Keratinocyte (primary cell): ENCODE data around the gene NAALADL2. TPM values are rescaled to one million over a fixed set of nuclear protein-coding genes. Genes with fewer than 3 reads are reported as not detected.

Source experiments
- DNase-seq: peaks from one replicate; pipeline ENCODE4 v3.0.0-alpha.2; 2011; ENCODE audit warnings: low read depth, missing footprints, low spot score
- FAIRE-seq: peaks from 2 replicates; lab custom pipeline; 2011; peaks lifted over from hg19 to GRCh38; lab: Jason Lieb, UNC
- H2AFZ ChIP-seq: 2 replicates; pipeline ENCODE4 v1.6.0; 2012; ENCODE audit warnings: low read length, control low read depth, inconsistent platforms; ENCODE audit not compliant: control insufficient read depth
- H3K27ac ChIP-seq: 2 replicates; pipeline ENCODE4 v1.5.1; 2011; ENCODE audit warnings: low read length; ENCODE audit not compliant: control insufficient read depth, insufficient read depth
- H3K27me3 ChIP-seq: 3 replicates; pipeline ENCODE4 v1.6.0; 2011; ENCODE audit warnings: low read length; ENCODE audit not compliant: control insufficient read depth, insufficient read depth; ENCODE audit errors: extremely low read depth
- H3K36me3 ChIP-seq, 2 experiments: 2 replicates in 1 of 2; 3 replicates in 1 of 2; pipeline ENCODE4 v1.5.1; 2011; ENCODE audit warnings: low read length in 2 of 2, mild to moderate bottlenecking in 1 of 2; ENCODE audit not compliant: control insufficient read depth in 2 of 2, insufficient read depth in 2 of 2; ENCODE audit errors: extremely low read depth in 1 of 2
- H3K4me1 ChIP-seq: 3 replicates; pipeline ENCODE4 v1.5.1; 2011; ENCODE audit warnings: low read length; ENCODE audit not compliant: control insufficient read depth, insufficient read depth; ENCODE audit errors: extremely low read depth
- H3K4me2 ChIP-seq: 3 replicates; pipeline ENCODE4 v1.6.0; 2011; ENCODE audit warnings: low read depth, low read length; ENCODE audit not compliant: control insufficient read depth, insufficient read depth; ENCODE audit errors: extremely low read depth
- H3K4me3 ChIP-seq, 3 experiments: fragments of 200-600 bp in 1 of 3; sonication (generic) in 1 of 3; 2 replicates in 2 of 3; 3 replicates in 1 of 3; pipeline ENCODE4 v1.5.1; 2011 to 2016; ENCODE audit warnings: low read length in 3 of 3, mild to moderate bottlenecking in 3 of 3, control low read depth in 2 of 3, inconsistent platforms in 1 of 3, low read depth in 1 of 3, mixed read lengths in 1 of 3, mixed run types in 1 of 3, moderate library complexity in 1 of 3; ENCODE audit not compliant: control insufficient read depth in 2 of 3, insufficient read depth in 2 of 3; ENCODE audit errors: extremely low read depth in 1 of 3
- H3K79me2 ChIP-seq: 2 replicates; pipeline ENCODE4 v1.6.0; 2012; ENCODE audit warnings: low read length; ENCODE audit not compliant: control insufficient read depth, insufficient read depth
- H3K9ac ChIP-seq: 3 replicates; pipeline ENCODE4 v1.6.0; 2011; ENCODE audit warnings: low read length; ENCODE audit not compliant: control insufficient read depth, insufficient read depth; ENCODE audit errors: extremely low read depth
- H3K9me1 ChIP-seq: 3 replicates; pipeline ENCODE4 v1.6.0; 2011; ENCODE audit warnings: low read length; ENCODE audit not compliant: control insufficient read depth, insufficient read depth; ENCODE audit errors: extremely low read depth
- H3K9me3 ChIP-seq: 2 replicates; pipeline ENCODE4 v1.5.1; 2012; ENCODE audit warnings: low read depth, low read length; ENCODE audit not compliant: control insufficient read depth
- H4K20me1 ChIP-seq: 3 replicates; pipeline ENCODE4 v1.6.0; 2011; ENCODE audit warnings: low read length; ENCODE audit not compliant: control insufficient read depth, insufficient read depth; ENCODE audit errors: extremely low read depth
- EZH2 ChIP-seq: IDR thresholded peaks from one replicate; pipeline ENCODE4 v1.6.1; 2012; ENCODE audit warnings: inconsistent platforms, mild to moderate bottlenecking, low read length, moderate library complexity
- dilution Hi-C: fragments of 300-500 bp; cut with MboI; formaldehyde crosslinking; loops from one replicate; pipeline ENCODE4 v1.7.0; 2020; ENCODE audit warnings: low sequenced_read_pairs; ENCODE audit not compliant: extremely low pct_ligation_motif_present
- polyA plus RNA-seq, 5 experiments: library from polyadenylated mRNA; depleted of rRNA in 3 of 5; stranded (reverse) in 3 of 5; stranded (forward) in 1 of 5; unstranded in 1 of 5; fragments of >200 nt; gene quantifications; 1 replicate in 1 of 5; 2 replicates in 3 of 5; 3 replicates in 1 of 5; pipeline versions ENCODE4 v1.2.1 to v1.2.3, GENCODE V29; 2011 to 2012; ENCODE audit warnings: missing spikeins in 2 of 5, low read depth in 1 of 5, low replicate concordance in 1 of 5
- TF ChIP-seq, protein P1 (sequence below), 3 experiments: IDR thresholded peaks in 1 of 3; conservative IDR thresholded peaks in 1 of 3; optimal IDR thresholded peaks in 1 of 3; 2 replicates in 2 of 3; 3 replicates in 1 of 3; pipeline versions ENCODE3 to v1.5.1; 2011; ENCODE audit warnings: low read length in 3 of 3, mild to moderate bottlenecking in 3 of 3, moderate library complexity in 2 of 3, control low read depth in 1 of 3, inconsistent platforms in 1 of 3; ENCODE audit not compliant: insufficient read depth in 2 of 3; ENCODE audit errors: extremely low read depth in 1 of 3

Gene NAALADL2
- polyA plus RNA-seq, 1 donor (not counting 4 experiments of a cell fraction or from before 2014, with no cell fraction given), result 0.75 TPM

DNA sequence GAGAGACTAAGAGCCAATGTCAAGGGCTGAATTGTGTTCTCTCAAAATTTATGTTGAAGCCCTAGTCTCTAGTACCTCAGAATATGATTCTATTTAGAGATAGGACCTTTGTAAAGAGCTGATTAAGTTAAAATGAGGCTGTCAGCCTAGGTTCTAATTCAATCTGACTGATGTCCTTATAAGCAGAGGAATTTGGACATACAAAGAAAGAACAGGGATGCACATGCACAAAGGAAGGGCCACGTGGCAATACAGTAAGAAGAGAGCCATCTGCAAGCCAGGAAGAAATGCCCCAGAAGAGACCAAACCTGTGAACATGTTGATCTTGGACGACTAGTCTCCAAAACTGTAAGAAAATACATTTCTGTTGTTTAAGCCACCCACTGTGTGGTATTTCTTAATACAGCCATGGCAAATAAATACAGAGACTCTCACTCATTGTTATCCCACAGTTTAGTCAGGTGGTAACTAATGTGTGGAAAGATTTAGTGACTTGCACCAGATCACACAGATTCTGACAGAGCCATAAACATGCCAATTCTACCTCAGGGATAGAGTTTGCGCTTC lies 652.2 kb downstream of the NAALADL2 start:
- TF ChIP-seq, protein P1, sequence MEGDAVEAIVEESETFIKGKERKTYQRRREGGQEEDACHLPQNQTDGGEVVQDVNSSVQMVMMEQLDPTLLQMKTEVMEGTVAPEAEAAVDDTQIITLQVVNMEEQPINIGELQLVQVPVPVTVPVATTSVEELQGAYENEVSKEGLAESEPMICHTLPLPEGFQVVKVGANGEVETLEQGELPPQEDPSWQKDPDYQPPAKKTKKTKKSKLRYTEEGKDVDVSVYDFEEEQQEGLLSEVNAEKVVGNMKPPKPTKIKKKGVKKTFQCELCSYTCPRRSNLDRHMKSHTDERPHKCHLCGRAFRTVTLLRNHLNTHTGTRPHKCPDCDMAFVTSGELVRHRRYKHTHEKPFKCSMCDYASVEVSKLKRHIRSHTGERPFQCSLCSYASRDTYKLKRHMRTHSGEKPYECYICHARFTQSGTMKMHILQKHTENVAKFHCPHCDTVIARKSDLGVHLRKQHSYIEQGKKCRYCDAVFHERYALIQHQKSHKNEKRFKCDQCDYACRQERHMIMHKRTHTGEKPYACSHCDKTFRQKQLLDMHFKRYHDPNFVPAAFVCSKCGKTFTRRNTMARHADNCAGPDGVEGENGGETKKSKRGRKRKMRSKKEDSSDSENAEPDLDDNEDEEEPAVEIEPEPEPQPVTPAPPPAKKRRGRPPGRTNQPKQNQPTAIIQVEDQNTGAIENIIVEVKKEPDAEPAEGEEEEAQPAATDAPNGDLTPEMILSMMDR (optimal IDR thresholded peaks at IDR 0.05 in 1 of 3, IDR thresholded peaks at IDR 0.05 in 1 of 3, conservative IDR thresholded peaks at IDR 0.05 in 1 of 3; ENCODE audit: extremely low read depth in 1 of 3, insufficient read depth in 2 of 3, low read length in 3 of 3), result no peak
- TF ChIP-seq EZH2, result no peak
- Histone ChIP-seq H3K36me3 (no peaks in the 10 kb centered on the region), H3K9me3 (no peaks in the 10 kb centered on the region), H3K9me1 (no peaks in the 10 kb centered on the region), H2AFZ (no peak overlapping the region), H4K20me1 (no peaks in the 10 kb centered on the region), H3K27ac (no peak overlapping the region), H3K4me1 (no peaks in the 10 kb centered on the region), H3K79me2 (no peaks in the 10 kb centered on the region), H3K27me3 (no peaks in the 10 kb centered on the region), H3K9ac (no peak overlapping the region), H3K4me3 (no peak overlapping the region), H3K4me2 (no peak overlapping the region)
- dilution Hi-C loops, result no loop called here
- FAIRE-seq, result no peak
- DNase-seq, result no peak

DNA sequence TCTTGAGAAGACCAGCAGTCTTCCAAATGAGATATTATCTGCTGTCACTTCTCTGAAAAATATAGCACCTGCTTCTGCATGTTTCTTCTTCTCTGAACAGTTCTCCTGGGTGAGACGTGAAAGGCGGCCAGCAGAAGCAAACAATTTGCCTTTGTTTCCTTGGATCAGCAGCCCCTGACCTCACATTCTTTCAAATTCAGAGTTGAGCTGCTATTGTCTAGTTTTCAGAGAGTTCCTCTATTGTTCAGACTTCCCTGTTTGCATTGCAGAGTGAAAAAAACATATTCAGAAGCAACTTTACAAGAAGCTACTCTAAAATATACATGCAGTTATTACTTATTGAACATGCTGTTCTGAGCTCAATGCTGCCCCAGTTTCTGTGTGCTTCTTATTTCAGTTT lies 653.6 kb downstream of the NAALADL2 start:
- no peak overlapping the region for H3K9ac ChIP-seq
- dilution Hi-C loops, result no loop called here
- no peaks in the 10 kb centered on the region for H3K79me2 ChIP-seq
- H3K36me3 ChIP-seq, result no peaks in the 10 kb centered on the region
- no peaks in the 10 kb centered on the region for H3K4me1 ChIP-seq
- H3K9me3 ChIP-seq, result no peaks in the 10 kb centered on the region
- H3K4me3 ChIP-seq, result no peak overlapping the region
- no peak overlapping the region for H3K27ac ChIP-seq
- no peaks in the 10 kb centered on the region for H3K9me1 ChIP-seq
- TF ChIP-seq, protein P1 (optimal IDR thresholded peaks at IDR 0.05 in 1 of 3, IDR thresholded peaks at IDR 0.05 in 1 of 3, conservative IDR thresholded peaks at IDR 0.05 in 1 of 3; ENCODE audit: extremely low read depth in 1 of 3, insufficient read depth in 2 of 3, low read length in 3 of 3), result no peak
- TF ChIP-seq EZH2, result no peak
- no peaks in the 10 kb centered on the region for H3K27me3 ChIP-seq
- H3K4me2 ChIP-seq, result no peak overlapping the region
- DNase-seq, result no peak
- H2AFZ ChIP-seq, result no peak overlapping the region
- no peak for FAIRE-seq
- no peaks in the 10 kb centered on the region for H4K20me1 ChIP-seq
